ENCODE results near the gene PNLIPRP2.

- TF ChIP-seq CTCF (IDR thresholded peaks at IDR 0.05; ENCODE audit: low read depth, low read length, poor library complexity, severe bottlenecking): no peak
- TF ChIP-seq EZH2phosphoT487 (IDR thresholded peaks at IDR 0.05; ENCODE audit: borderline replicate concordance, low read length): no peak
Observed at GRCh38 chr10:116664631-116665030, 43.9 kb downstream of the PNLIPRP2 start.

Data from DOHH2 (cell line).